GM12878 (cell line): ENCODE measurements around the gene CKLF.

Source experiments
- CTCF ChIP-seq, 3 experiments: IDR thresholded peaks in 2 of 3; conservative IDR thresholded peaks in 1 of 3; 2 replicates each; pipeline ENCODE4 v1.5.1; 2011; ENCODE audit warnings: low read depth in 3 of 3, low read length in 3 of 3, mild to moderate bottlenecking in 3 of 3, control low read depth in 2 of 3, moderate library complexity in 2 of 3, inconsistent platforms in 1 of 3, mixed read lengths in 1 of 3; ENCODE audit not compliant: control insufficient read depth in 2 of 3, insufficient read depth in 1 of 3; ENCODE audit errors: extremely low read depth in 1 of 3
- E2F4 ChIP-seq: IDR thresholded peaks from 2 replicates; pipeline ENCODE4 v1.6.1; 2012; ENCODE audit warnings: low read depth, low read length, improper control_type of control experiment
- EGR1 ChIP-seq, 2 experiments: IDR thresholded peaks; 1 replicate in 1 of 2; 2 replicates in 1 of 2; pipeline ENCODE4 v1.6.1; 2011 to 2012; ENCODE audit warnings: low read depth in 2 of 2, low read length in 2 of 2, borderline replicate concordance in 1 of 2, mild to moderate bottlenecking in 1 of 2, moderate library complexity in 1 of 2
- EP300 ChIP-seq, 2 experiments: fragments of 150-350 bp in 1 of 2; IDR thresholded peaks; 2 replicates each; pipeline ENCODE4 v1.6.1; 2011 to 2012; ENCODE audit warnings: low read depth in 2 of 2, low read length in 2 of 2, borderline replicate concordance in 1 of 2, improper control_type of control experiment in 1 of 2, inconsistent platforms in 1 of 2; ENCODE audit not compliant: control insufficient read depth in 1 of 2
- JUNB ChIP-seq: IDR thresholded peaks from 2 replicates; pipeline ENCODE4 v1.6.1; 2016; ENCODE audit warnings: antibody characterized with exemption, mild to moderate bottlenecking
- NFXL1 ChIP-seq: fragments of 450-650 bp; IDR thresholded peaks from 2 replicates; pipeline ENCODE4 v1.6.1; 2017; ENCODE audit warnings: antibody characterized with exemption, mild to moderate bottlenecking, borderline replicate concordance
- NRF1 ChIP-seq: conservative IDR thresholded peaks from 2 replicates; pipeline ENCODE4 v1.6.1; 2011; ENCODE audit warnings: mild to moderate bottlenecking, low read depth, low read length, improper control_type of control experiment
- POLR2A ChIP-seq: IDR thresholded peaks from 2 replicates; pipeline ENCODE4 v1.6.1; 2011; ENCODE audit warnings: low read depth, mild to moderate bottlenecking, low read length
- SP1 ChIP-seq: IDR thresholded peaks from one replicate; pipeline ENCODE4 v1.6.1; 2011; ENCODE audit warnings: low read depth, low read length
- SREBF2 ChIP-seq: IDR thresholded peaks from 2 replicates; pipeline ENCODE4 v1.6.1; 2012; ENCODE audit warnings: mild to moderate bottlenecking, low read length
- ZNF274 ChIP-seq: IDR thresholded peaks from one replicate; pipeline ENCODE4 v1.8.0; 2011; ENCODE audit not compliant: insufficient read length, insufficient read depth

- no peak for TF ChIP-seq POLR2A
- TF ChIP-seq E2F4, result no peak
- no peak for TF ChIP-seq JUNB
- TF ChIP-seq EP300 (IDR thresholded peaks at IDR 0.05; ENCODE audit: borderline replicate concordance in 1 of 2, control insufficient read depth in 1 of 2, low read depth in 2 of 2, low read length in 2 of 2), result no peak
- TF ChIP-seq CTCF (IDR thresholded peaks at IDR 0.05 in 2 of 3, conservative IDR thresholded peaks at IDR 0.05 in 1 of 3; ENCODE audit: control insufficient read depth in 2 of 3, extremely low read depth in 1 of 3, insufficient read depth in 1 of 3, low read depth in 3 of 3, low read length in 3 of 3), result no peak
- no peak for TF ChIP-seq NRF1
- TF ChIP-seq ZNF274, result no peak
- no peak for TF ChIP-seq NFXL1
- no peak for TF ChIP-seq SP1
- no peak for TF ChIP-seq EGR1 (IDR thresholded peaks at IDR 0.05; ENCODE audit: borderline replicate concordance in 1 of 2, low read depth in 2 of 2, low read length in 2 of 2)
- TF ChIP-seq SREBF2, result no peak
These were observed 8.8 kb upstream of the CKLF start for GRCh38 chr16:66543541-66543940.
